Measurements from ENCODE around the gene MTA1.

GRCh38 chr14:105475269-105476096 lies 55.9 kb downstream of the MTA1 start:
- no peak for TF ChIP-seq YY1 (IDR thresholded peaks at IDR 0.05; ENCODE audit: insufficient read depth, insufficient read length)
- no peak for TF ChIP-seq ZNF274 (IDR thresholded peaks at IDR 0.05; ENCODE audit: low read depth, low read length)
- TF ChIP-seq SUZ12 (IDR thresholded peaks at IDR 0.05; ENCODE audit: extremely low read depth, insufficient read depth, insufficient read length): no peak
